Measurements from ENCODE around the gene SMARCB1. TPM values are rescaled to one million over a fixed set of nuclear protein-coding genes. Genes with fewer than 3 reads are reported as not detected.

SMARCB1 gene
- total RNA-seq, 1 donor from 2014 or later = 222 TPM

DNA sequence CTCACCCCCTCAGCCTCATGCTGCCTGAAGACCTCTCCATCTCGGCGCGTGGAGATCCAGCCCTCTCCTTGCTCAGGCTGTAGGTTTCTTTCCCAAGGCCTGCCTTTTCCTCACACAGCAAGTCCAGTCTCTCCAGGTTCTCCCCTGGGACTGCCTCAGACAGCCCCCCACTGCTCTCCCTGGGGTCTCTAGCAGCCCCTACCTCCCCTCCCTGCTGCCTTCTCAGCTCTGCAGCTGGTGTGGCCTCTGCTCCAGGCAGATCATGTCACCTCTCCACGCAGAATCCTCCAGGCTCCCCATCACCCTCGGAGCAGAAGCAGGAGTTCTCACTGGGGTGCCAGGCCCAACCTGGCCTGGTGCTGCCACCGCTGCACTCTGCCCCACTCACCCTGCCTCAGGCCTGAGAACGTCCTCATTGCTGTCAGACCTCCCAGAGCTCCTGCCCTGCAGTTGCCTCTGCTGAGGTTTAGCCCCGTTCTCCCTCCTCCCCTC, 15.2 kb downstream of the SMARCB1 start:
- Mint-ChIP-seq H3K4me3 (no peak overlapping the region), H3K27me3 (ENCODE audit: low read depth) (no peaks in the 10 kb centered on the region), H3K4me1 (no peaks in the 10 kb centered on the region), H3K27ac (ENCODE audit: unreplicated experiment) (peak overlapping the region; percentile 58), H3K9me3 (no peaks in the 10 kb centered on the region), H3K36me3 (ENCODE audit: low read depth) (peaks cover 20% of the 10 kb centered on the region)
- no peak for DNase-seq (ENCODE audit: low read depth, low spot score)
- TF ChIP-seq, protein P1, sequence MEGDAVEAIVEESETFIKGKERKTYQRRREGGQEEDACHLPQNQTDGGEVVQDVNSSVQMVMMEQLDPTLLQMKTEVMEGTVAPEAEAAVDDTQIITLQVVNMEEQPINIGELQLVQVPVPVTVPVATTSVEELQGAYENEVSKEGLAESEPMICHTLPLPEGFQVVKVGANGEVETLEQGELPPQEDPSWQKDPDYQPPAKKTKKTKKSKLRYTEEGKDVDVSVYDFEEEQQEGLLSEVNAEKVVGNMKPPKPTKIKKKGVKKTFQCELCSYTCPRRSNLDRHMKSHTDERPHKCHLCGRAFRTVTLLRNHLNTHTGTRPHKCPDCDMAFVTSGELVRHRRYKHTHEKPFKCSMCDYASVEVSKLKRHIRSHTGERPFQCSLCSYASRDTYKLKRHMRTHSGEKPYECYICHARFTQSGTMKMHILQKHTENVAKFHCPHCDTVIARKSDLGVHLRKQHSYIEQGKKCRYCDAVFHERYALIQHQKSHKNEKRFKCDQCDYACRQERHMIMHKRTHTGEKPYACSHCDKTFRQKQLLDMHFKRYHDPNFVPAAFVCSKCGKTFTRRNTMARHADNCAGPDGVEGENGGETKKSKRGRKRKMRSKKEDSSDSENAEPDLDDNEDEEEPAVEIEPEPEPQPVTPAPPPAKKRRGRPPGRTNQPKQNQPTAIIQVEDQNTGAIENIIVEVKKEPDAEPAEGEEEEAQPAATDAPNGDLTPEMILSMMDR (conservative IDR thresholded peaks at IDR 0.05) = no peak

DNA sequence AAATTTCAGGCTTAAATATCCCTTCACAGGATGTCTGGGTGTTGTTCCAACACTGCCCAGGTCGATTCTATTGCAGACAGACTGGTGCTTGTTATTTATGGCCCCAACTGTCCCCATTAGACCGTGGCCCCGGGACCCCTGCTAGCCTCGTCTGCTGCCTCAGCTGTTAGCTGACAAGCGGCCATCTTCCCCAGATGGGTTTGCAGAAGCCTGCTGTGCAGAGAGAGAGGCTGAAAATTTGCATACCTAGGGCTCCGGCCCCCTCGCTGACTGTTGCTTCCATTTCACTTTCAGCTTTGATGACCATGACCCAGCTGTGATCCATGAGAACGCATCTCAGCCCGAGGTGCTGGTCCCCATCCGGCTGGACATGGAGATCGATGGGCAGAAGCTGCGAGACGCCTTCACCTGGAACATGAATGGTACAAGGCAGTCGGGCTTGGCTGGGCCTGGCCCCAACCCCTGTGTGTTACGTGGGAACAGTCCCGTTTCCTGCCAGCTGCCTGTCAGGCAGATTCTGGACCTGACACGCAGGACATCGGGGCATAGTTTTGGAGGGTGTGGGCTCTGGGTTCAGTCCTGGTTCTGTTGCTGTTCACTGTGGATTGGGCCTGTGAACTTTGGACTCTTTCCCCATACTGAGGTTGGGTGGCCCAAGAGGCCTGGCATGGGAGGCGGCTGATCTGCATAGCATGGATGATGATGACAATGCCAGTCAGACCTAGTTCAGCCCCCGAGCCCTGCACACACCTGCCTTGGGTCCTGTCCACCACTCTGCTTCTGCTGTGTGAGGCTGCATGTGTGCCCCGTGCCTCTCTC, 16.4 kb downstream of the SMARCB1 start:
- Mint-ChIP-seq H3K9me3 (no peaks in the 10 kb centered on the region), H3K4me3 (no peak overlapping the region), H3K36me3 (ENCODE audit: low read depth) (peaks cover 21% of the 10 kb centered on the region), H3K27ac (ENCODE audit: unreplicated experiment) (no peak overlapping the region), H3K4me1 (no peaks in the 10 kb centered on the region), H3K27me3 (ENCODE audit: low read depth) (no peaks in the 10 kb centered on the region)
- DNase-seq (ENCODE audit: low read depth, low spot score) = no peak
- TF ChIP-seq, protein P1 (conservative IDR thresholded peaks at IDR 0.05) = no peak

DNA sequence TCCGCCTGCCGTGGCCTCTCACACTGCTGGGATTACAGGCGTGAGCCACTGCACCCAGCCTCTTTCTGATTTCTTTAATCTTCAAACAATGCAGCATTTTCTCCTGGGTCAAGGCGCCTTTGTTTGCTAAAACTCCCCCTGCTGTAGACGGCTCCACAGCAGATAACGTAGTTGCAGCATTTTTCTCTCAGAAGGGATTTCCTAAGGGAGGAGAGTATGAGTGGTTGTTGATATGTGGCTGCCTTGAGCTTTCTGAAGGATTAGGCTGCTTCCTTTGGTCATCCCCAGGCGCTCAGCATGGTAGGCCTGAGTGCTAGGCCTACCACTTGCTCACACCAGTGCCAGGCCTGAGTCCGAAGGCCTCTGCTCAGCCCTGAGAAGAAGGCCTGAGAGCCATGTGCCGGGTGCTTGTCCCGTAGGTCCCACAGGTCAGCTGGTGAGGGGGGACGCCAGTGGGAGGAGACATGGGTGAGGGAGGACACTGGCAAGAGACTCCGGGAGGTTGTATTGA, 18.1 kb downstream of the SMARCB1 start:
- Mint-ChIP-seq H3K27me3 (ENCODE audit: low read depth) (no peaks in the 10 kb centered on the region), H3K4me3 (no peak overlapping the region), H3K36me3 (ENCODE audit: low read depth) (peaks cover 21% of the 10 kb centered on the region), H3K4me1 (no peaks in the 10 kb centered on the region), H3K9me3 (no peaks in the 10 kb centered on the region), H3K27ac (ENCODE audit: unreplicated experiment) (no peak overlapping the region)
- DNase-seq (ENCODE audit: low read depth, low spot score) = no peak
- TF ChIP-seq, protein P1 (conservative IDR thresholded peaks at IDR 0.05) = no peak

DNA sequence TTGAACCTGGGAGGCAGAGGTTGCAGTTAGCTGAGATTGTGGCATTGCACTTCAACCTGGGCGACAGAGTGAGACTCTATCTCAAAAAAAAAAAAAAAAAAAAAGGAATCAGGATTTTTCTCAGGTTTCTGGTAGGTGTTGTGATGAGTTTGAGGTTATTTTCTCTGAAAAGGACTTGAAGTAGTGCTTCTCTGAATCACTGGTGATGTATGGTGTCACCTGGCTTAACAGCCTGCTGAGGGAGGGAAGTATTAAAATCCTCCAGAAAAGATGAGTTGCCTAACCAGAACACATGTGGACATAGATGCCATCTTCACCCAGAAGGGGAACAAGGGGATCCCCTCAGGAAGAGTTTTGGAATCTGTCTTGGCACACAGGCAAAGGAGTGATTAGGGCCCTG, 20.1 kb downstream of the SMARCB1 start:
- Mint-ChIP-seq H3K4me3 (no peak overlapping the region), H3K36me3 (ENCODE audit: low read depth) (peaks cover 18% of the 10 kb centered on the region), H3K27ac (ENCODE audit: unreplicated experiment) (no peak overlapping the region), H3K27me3 (ENCODE audit: low read depth) (no peaks in the 10 kb centered on the region), H3K4me1 (no peaks in the 10 kb centered on the region), H3K9me3 (no peaks in the 10 kb centered on the region)
- DNase-seq (ENCODE audit: low read depth, low spot score) = no peak
- TF ChIP-seq, protein P1 (conservative IDR thresholded peaks at IDR 0.05) = no peak

DNA sequence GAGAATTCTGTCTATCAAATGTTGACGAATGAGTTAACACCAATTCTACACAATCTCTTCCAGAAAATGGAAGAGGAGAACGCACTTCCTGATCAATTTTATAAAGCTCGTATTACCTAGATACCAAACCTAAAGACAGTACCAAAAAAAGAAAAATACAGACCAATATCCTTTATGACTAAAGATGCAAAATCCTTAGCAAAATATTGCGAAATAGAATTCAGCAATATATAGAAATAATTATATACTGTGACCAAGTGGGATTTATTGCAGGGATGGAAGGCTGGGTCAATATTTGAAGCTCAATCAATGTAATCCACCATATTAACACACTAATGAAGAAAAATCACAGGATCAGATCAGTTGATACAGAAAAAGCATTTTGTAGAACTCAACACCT, 25.6 kb downstream of the SMARCB1 start:
- TF ChIP-seq, protein P1 (conservative IDR thresholded peaks at IDR 0.05) = no peak
- no peaks in the 10 kb centered on the region for H3K9me3 Mint-ChIP-seq
- peaks cover 28% of the 10 kb centered on the region for H3K36me3 Mint-ChIP-seq (ENCODE audit: low read depth)
- H3K27ac Mint-ChIP-seq (ENCODE audit: unreplicated experiment) = no peak overlapping the region
- no peaks in the 10 kb centered on the region for H3K4me1 Mint-ChIP-seq
- H3K27me3 Mint-ChIP-seq (ENCODE audit: low read depth) = no peaks in the 10 kb centered on the region
- no peak for DNase-seq (ENCODE audit: low read depth, low spot score)
- no peak overlapping the region for H3K4me3 Mint-ChIP-seq

Measured in neural crest cell (in vitro differentiated cells).